Kidney (tissue), 14 donors: ENCODE measurements around the gene CAVIN1. TPM values are rescaled to one million over a fixed set of nuclear protein-coding genes. Genes with fewer than 3 reads are reported as not detected.
"Not testable (repeated sequence)": the region's sequence is repeated elsewhere in the genome, so short reads cannot be mapped to it uniquely, and the experiment has no call there.

Source experiments
- DNase-seq, 5 donors: peaks; one replicate each; pipeline ENCODE4 v3.0.0-alpha.2; 2013 to 2020
- FAIRE-seq: peaks from 2 replicates; lab custom pipeline; 2012; peaks lifted over from hg19 to GRCh38; lab: Jason Lieb, UNC
- H3K27ac ChIP-seq, 2 donors: one replicate each; pipeline ENCODE4 v1.7.0; 2013; ENCODE audit warnings: low read depth in 2 of 2, low read length in 2 of 2, inconsistent platforms in 1 of 2
- H3K27me3 ChIP-seq: one replicate; pipeline ENCODE4 v1.7.1; 2013; ENCODE audit warnings: low read length, inconsistent platforms; ENCODE audit not compliant: control insufficient read depth, insufficient read depth
- H3K36me3 ChIP-seq, 3 donors: one replicate each; pipeline versions ENCODE4 v1.7.0 to v1.7.1; 2013; ENCODE audit warnings: low read length in 3 of 3, control low read depth in 1 of 3, inconsistent platforms in 1 of 3; ENCODE audit not compliant: insufficient read depth in 3 of 3, control insufficient read depth in 2 of 3
- H3K4me1 ChIP-seq, 3 donors: one replicate each; pipeline versions ENCODE4 v1.7.0 to v1.7.1; 2013; ENCODE audit warnings: low read length in 3 of 3, inconsistent platforms in 1 of 3, low read depth in 1 of 3; ENCODE audit not compliant: control insufficient read depth in 2 of 3, insufficient read depth in 2 of 3
- H3K4me3 ChIP-seq, 3 donors: one replicate each; pipeline versions ENCODE4 v1.7.0 to v1.8.1; 2013; ENCODE audit warnings: low read length in 3 of 3, control low read depth in 1 of 3, inconsistent platforms in 1 of 3
- H3K9ac ChIP-seq, 3 donors: one replicate each; pipeline versions ENCODE4 v1.7.0 to v1.7.1; 2013; ENCODE audit warnings: low read length in 3 of 3, control low read depth in 1 of 3, inconsistent platforms in 1 of 3
- H3K9me3 ChIP-seq, 3 donors: one replicate each; pipeline versions ENCODE4 v1.7.0 to v1.7.1; 2013; ENCODE audit warnings: low read length in 3 of 3, control low read depth in 1 of 3, inconsistent platforms in 1 of 3; ENCODE audit not compliant: control insufficient read depth in 2 of 3, insufficient read depth in 1 of 3
- intact Hi-C: fragments of 100-400 bp; cut with DNase I; formaldehyde crosslinking; loops from one replicate; pipeline ENCODE4 v1.11.1; 2022
- polyA plus RNA-seq: library from polyadenylated mRNA; stranded (reverse); fragments of 350-450 nt; fragmentation: Illumina TruSeq; extraction: RNeasy Lipid Tissue Mini Kit (QIAGEN cat#74804); gene quantifications from one replicate; pipeline ENCODE4 v1.2.3, GENCODE V29; 2014; ENCODE audit warnings: low read depth, low replicate concordance; ENCODE audit not compliant: insufficient read depth
- total RNA-seq: library from RNA; stranded (reverse); fragmentation: NEBNext Ultra II Directional; extraction: Animal tissue kit (Norgen Biotek cat#: 25700); gene quantifications from one replicate; pipeline ENCODE4 v1.2.1, GENCODE V29; 2021
- TF ChIP-seq, protein P1 (sequence below): IDR thresholded peaks from 3 replicates; pipeline ENCODE4 v1.5.1; 2012; ENCODE audit warnings: mild to moderate bottlenecking, moderate library complexity, borderline replicate concordance; ENCODE audit not compliant: insufficient read depth; ENCODE audit errors: extremely low read depth
- donor health status: control.
- donor health status: control.
- donor health status: control.
- donor health status: control.
- donor health status: control.
- donor health status: DM: yes; HTN: yes; CAD: no.
- donor health status: Normal renal cell carcinoma (clear cell type).

CAVIN1 gene
- total and polyA plus RNA-seq, 2 donors from 2014 or later: 67.1 to 204 TPM

GRCh38 chr17:42399121-42399520 lies 23.9 kb downstream of the CAVIN1 start:
- Histone ChIP-seq H3K4me3 (no peak overlapping the region), H3K36me3 (peaks cover 0 to 2% (median 0%) of the 10 kb centered on the region in 3 donors), H3K9me3 (no peaks in the 10 kb centered on the region), H3K27ac (no peak overlapping the region), H3K27me3 (no peaks in the 10 kb centered on the region), H3K9ac (no peak overlapping the region), H3K4me1 (peaks cover 0 to 5% (median 0%) of the 10 kb centered on the region in 3 donors)
- intact Hi-C loops: no loop called here
- TF ChIP-seq, protein P1, sequence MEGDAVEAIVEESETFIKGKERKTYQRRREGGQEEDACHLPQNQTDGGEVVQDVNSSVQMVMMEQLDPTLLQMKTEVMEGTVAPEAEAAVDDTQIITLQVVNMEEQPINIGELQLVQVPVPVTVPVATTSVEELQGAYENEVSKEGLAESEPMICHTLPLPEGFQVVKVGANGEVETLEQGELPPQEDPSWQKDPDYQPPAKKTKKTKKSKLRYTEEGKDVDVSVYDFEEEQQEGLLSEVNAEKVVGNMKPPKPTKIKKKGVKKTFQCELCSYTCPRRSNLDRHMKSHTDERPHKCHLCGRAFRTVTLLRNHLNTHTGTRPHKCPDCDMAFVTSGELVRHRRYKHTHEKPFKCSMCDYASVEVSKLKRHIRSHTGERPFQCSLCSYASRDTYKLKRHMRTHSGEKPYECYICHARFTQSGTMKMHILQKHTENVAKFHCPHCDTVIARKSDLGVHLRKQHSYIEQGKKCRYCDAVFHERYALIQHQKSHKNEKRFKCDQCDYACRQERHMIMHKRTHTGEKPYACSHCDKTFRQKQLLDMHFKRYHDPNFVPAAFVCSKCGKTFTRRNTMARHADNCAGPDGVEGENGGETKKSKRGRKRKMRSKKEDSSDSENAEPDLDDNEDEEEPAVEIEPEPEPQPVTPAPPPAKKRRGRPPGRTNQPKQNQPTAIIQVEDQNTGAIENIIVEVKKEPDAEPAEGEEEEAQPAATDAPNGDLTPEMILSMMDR: no peak
- FAIRE-seq (no peak), DNase-seq (no peak)

DNA sequence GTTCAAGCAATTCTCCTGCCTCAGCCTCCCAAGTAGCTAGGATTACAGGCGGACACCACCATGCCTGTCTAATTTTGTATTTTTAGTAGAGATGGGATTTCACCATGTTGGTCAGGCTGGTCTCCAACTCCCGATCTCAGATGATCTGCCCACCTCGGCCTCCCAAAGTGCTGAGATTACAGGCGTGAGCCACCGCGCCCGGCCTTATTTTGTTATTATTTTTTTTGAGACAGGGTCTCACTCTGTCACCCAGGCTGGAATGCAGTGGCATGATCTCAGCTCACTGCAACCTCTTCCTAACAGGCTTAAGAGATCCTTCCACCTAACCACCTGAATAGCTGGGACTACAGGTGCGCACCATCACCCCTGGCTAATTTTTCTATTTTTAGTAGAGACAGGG lies 27.5 kb downstream of the CAVIN1 start:
- H3K9me3 ChIP-seq, H3K4me3 ChIP-seq, H3K9ac ChIP-seq, intact Hi-C loops, DNase-seq, H3K36me3 ChIP-seq, H3K27ac ChIP-seq, FAIRE-seq, H3K4me1 ChIP-seq, H3K27me3 ChIP-seq: not testable (repeated sequence)

- Histone ChIP-seq H3K9ac (no peak overlapping the region), H3K27me3 (no peaks in the 10 kb centered on the region), H3K9me3 (no peaks in the 10 kb centered on the region), H3K36me3 (no peaks in the 10 kb centered on the region), H3K27ac (no peak overlapping the region), H3K4me1 (no peaks in the 10 kb centered on the region), H3K4me3 (no peak overlapping the region)
- intact Hi-C loops: no loop called here
- TF ChIP-seq, protein P1: no peak
- no peak for FAIRE-seq
- DNase-seq: no peak
Measured at GRCh38 chr17:42394838-42395237, 28.2 kb downstream of the CAVIN1 start.

GRCh38 chr17:42392692-42393415 lies 30.2 kb downstream of the CAVIN1 start:
- Histone ChIP-seq H3K27me3 (no peaks in the 10 kb centered on the region), H3K4me1 (peaks cover 0 to 4% (median 2%) of the 10 kb centered on the region in 3 donors), H3K4me3 (no peak overlapping the region), H3K36me3 (no peaks in the 10 kb centered on the region), H3K27ac (no peak overlapping the region), H3K9ac (no peak overlapping the region), H3K9me3 (no peaks in the 10 kb centered on the region)
- FAIRE-seq (no peak), DNase-seq (no peak)
- TF ChIP-seq, protein P1: no peak
- intact Hi-C loops: no loop called here

DNA sequence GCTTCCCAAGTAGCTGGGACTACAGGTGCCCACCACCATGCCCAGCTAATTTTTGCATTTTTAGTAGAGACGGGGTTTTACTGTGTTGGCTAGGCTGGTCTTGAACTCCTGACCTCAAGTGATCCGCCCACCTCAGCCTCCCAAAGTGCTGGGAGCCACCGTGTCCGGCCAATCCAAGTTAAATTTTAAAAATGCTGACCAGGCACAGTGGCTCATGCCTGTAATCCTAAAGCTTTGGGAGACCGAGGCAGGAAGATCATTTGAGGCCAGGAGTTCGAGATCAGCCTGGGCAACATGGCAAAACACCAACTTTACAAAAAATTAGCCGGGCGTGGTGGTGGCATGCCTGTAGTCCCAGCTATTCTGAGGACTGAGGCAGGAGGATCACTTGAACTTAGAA lies 31.6 kb downstream of the CAVIN1 start:
- H3K4me3 ChIP-seq, H3K4me1 ChIP-seq, intact Hi-C loops, DNase-seq, H3K27me3 ChIP-seq, H3K9me3 ChIP-seq, FAIRE-seq, H3K36me3 ChIP-seq, H3K27ac ChIP-seq, H3K9ac ChIP-seq: not testable (repeated sequence)
